Thyroid gland (tissue), 4 donors: ENCODE results near the gene DPP10.

Experiments used
- POLR2A ChIP-seq, 2 donors: fragments of 450-650 bp; IDR thresholded peaks; one replicate each; pipeline ENCODE4 v1.6.1; 2017; ENCODE audit warnings: antibody characterized with exemption in 2 of 2, mild to moderate bottlenecking in 2 of 2, moderate library complexity in 1 of 2
- TF ChIP-seq, protein P1 (sequence below), 6 experiments: fragments of 200-600 bp in 3 of 6; fragments of 450-650 bp in 3 of 6; sonication (generic) in 3 of 6; IDR thresholded peaks; one replicate each; pipeline ENCODE4 v1.5.1; 2016 to 2019; ENCODE audit warnings: antibody characterized with exemption in 6 of 6, mild to moderate bottlenecking in 2 of 6, inconsistent platforms in 1 of 6, moderate library complexity in 1 of 6

DNA sequence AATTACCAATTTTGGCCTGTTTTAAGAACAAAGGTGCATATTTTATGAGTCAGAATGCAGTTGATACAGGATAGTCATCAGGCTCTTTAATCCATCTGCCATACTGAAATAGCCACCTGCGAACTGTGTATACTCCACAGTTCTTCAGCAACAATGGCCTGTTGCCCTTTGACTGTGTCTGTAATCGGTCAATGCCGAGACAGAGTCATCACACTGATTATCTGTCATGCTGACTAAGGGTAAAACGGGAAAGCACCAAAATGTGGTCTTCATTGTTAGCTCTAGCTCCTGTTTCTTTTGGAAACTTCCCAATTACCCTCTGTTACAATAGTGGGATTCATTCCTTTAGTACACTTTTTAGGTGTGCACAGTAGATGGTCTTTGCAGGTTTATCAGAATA, 871.7 kb downstream of the DPP10 start:
- TF ChIP-seq, protein P1, sequence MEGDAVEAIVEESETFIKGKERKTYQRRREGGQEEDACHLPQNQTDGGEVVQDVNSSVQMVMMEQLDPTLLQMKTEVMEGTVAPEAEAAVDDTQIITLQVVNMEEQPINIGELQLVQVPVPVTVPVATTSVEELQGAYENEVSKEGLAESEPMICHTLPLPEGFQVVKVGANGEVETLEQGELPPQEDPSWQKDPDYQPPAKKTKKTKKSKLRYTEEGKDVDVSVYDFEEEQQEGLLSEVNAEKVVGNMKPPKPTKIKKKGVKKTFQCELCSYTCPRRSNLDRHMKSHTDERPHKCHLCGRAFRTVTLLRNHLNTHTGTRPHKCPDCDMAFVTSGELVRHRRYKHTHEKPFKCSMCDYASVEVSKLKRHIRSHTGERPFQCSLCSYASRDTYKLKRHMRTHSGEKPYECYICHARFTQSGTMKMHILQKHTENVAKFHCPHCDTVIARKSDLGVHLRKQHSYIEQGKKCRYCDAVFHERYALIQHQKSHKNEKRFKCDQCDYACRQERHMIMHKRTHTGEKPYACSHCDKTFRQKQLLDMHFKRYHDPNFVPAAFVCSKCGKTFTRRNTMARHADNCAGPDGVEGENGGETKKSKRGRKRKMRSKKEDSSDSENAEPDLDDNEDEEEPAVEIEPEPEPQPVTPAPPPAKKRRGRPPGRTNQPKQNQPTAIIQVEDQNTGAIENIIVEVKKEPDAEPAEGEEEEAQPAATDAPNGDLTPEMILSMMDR (IDR thresholded peaks at IDR 0.05), result no peak
- TF ChIP-seq POLR2A (IDR thresholded peaks at IDR 0.05), result no peak
